ENCODE measurements around the gene ZDHHC14. TPM values are rescaled to one million over a fixed set of nuclear protein-coding genes. Genes with fewer than 3 reads are reported as not detected.

Gene ZDHHC14
- total RNA-seq, 1 donor: 7.9 TPM

- DNase-seq (ENCODE audit: low read depth): no peak
- no peak for TF ChIP-seq CTCF (IDR thresholded peaks at IDR 0.05; ENCODE audit: insufficient read depth, low read length)
- H3K4me3 ChIP-seq (ENCODE audit: low read depth, low read length): no peak overlapping the region
These were observed 74.0 kb downstream of the ZDHHC14 start for GRCh38 chr6:157454762-157455714.

- H3K4me3 ChIP-seq (ENCODE audit: low read depth, low read length): no peak overlapping the region
- no peak for TF ChIP-seq CTCF (IDR thresholded peaks at IDR 0.05; ENCODE audit: insufficient read depth, low read length)
- DNase-seq (ENCODE audit: low read depth): no peak
These were observed 74.9 kb downstream of the ZDHHC14 start for GRCh38 chr6:157455731-157456523.

- no peak for TF ChIP-seq CTCF (IDR thresholded peaks at IDR 0.05; ENCODE audit: insufficient read depth, low read length)
- H3K4me3 ChIP-seq (ENCODE audit: low read depth, low read length): no peak overlapping the region
- DNase-seq (ENCODE audit: low read depth): no peak
These were observed 75.5 kb downstream of the ZDHHC14 start for GRCh38 chr6:157456524-157456829.

- no peak overlapping the region for H3K4me3 ChIP-seq (ENCODE audit: low read depth, low read length)
- TF ChIP-seq CTCF (IDR thresholded peaks at IDR 0.05; ENCODE audit: insufficient read depth, low read length): no peak
- no peak for DNase-seq (ENCODE audit: low read depth)
These were observed 76.8 kb downstream of the ZDHHC14 start for GRCh38 chr6:157457787-157458186.

GRCh38 chr6:157459327-157459726, 78.3 kb downstream of the ZDHHC14 start:
- H3K4me3 ChIP-seq (ENCODE audit: low read depth, low read length): no peak overlapping the region
- DNase-seq (ENCODE audit: low read depth): no peak
- TF ChIP-seq CTCF (IDR thresholded peaks at IDR 0.05; ENCODE audit: insufficient read depth, low read length): no peak

GRCh38 chr6:157460182-157460999, 79.4 kb downstream of the ZDHHC14 start:
- no peak overlapping the region for H3K4me3 ChIP-seq (ENCODE audit: low read depth, low read length)
- TF ChIP-seq CTCF (IDR thresholded peaks at IDR 0.05; ENCODE audit: insufficient read depth, low read length): no peak
- DNase-seq (ENCODE audit: low read depth): peak; percentile 4
